ENCODE data around the gene SLC16A6.
"Not testable (repeated sequence)": the region's sequence is repeated elsewhere in the genome, so short reads cannot be mapped to it uniquely, and the experiment has no call there.

SLC16A6 gene

GRCh38 chr17:68277807-68278206, 13.1 kb downstream of the SLC16A6 start:
- no peak for DNase-seq (ENCODE audit: low read depth, low spot score)
- H3K4me3 ChIP-seq (ENCODE audit: low read depth, low read length), result no peak overlapping the region
- in situ Hi-C loops (cut with HindIII; ENCODE audit: low sequenced_read_pairs), result no loop called here
- no peak for TF ChIP-seq CTCF (IDR thresholded peaks at IDR 0.05; ENCODE audit: low read depth, low read length)

- DNase-seq (ENCODE audit: low read depth, low spot score); in situ Hi-C loops (cut with HindIII; ENCODE audit: low sequenced_read_pairs); H3K4me3 ChIP-seq (ENCODE audit: low read depth, low read length): not testable (repeated sequence)
Measured at GRCh38 chr17:68276339-68276738, 14.6 kb downstream of the SLC16A6 start.

GRCh38 chr17:68273722-68274121, 17.2 kb downstream of the SLC16A6 start:
- in situ Hi-C loops (cut with HindIII; ENCODE audit: low sequenced_read_pairs), result no loop called here
- DNase-seq (ENCODE audit: low read depth, low spot score), result no peak
- no peak for TF ChIP-seq CTCF (IDR thresholded peaks at IDR 0.05; ENCODE audit: low read depth, low read length)
- no peak overlapping the region for H3K4me3 ChIP-seq (ENCODE audit: low read depth, low read length)

GRCh38 chr17:68265833-68266232, 25.1 kb downstream of the SLC16A6 start:
- DNase-seq (ENCODE audit: low read depth, low spot score); in situ Hi-C loops (cut with HindIII; ENCODE audit: low sequenced_read_pairs); H3K4me3 ChIP-seq (ENCODE audit: low read depth, low read length): not testable (repeated sequence)

GRCh38 chr17:68263101-68263681, 27.7 kb downstream of the SLC16A6 start:
- H3K4me3 ChIP-seq (ENCODE audit: low read depth, low read length); in situ Hi-C loops (cut with HindIII; ENCODE audit: low sequenced_read_pairs): not testable (repeated sequence)
- TF ChIP-seq CTCF (IDR thresholded peaks at IDR 0.05; ENCODE audit: low read depth, low read length), result peak; percentile 57
- DNase-seq (ENCODE audit: low read depth, low spot score), result peak; percentile 65

GRCh38 chr17:68262467-68262866, 28.5 kb downstream of the SLC16A6 start:
- H3K4me3 ChIP-seq (ENCODE audit: low read depth, low read length); in situ Hi-C loops (cut with HindIII; ENCODE audit: low sequenced_read_pairs); DNase-seq (ENCODE audit: low read depth, low spot score): not testable (repeated sequence)

- H3K4me3 ChIP-seq (ENCODE audit: low read depth, low read length), result no peak overlapping the region
- no peak for DNase-seq (ENCODE audit: low read depth, low spot score)
- no peak for TF ChIP-seq CTCF (IDR thresholded peaks at IDR 0.05; ENCODE audit: low read depth, low read length)
- in situ Hi-C loops (cut with HindIII; ENCODE audit: low sequenced_read_pairs), result no loop called here
Measured at GRCh38 chr17:68260051-68260762, 30.7 kb downstream of the SLC16A6 start.

GRCh38 chr17:68259648-68259951, 31.3 kb downstream of the SLC16A6 start:
- in situ Hi-C loops (cut with HindIII; ENCODE audit: low sequenced_read_pairs); DNase-seq (ENCODE audit: low read depth, low spot score); H3K4me3 ChIP-seq (ENCODE audit: low read depth, low read length): not testable (repeated sequence)

- H3K4me3 ChIP-seq (ENCODE audit: low read depth, low read length); DNase-seq (ENCODE audit: low read depth, low spot score); in situ Hi-C loops (cut with HindIII; ENCODE audit: low sequenced_read_pairs): not testable (repeated sequence)
Measured at GRCh38 chr17:68258890-68259647, 31.9 kb downstream of the SLC16A6 start.
